KMS-11 (cell line): ENCODE measurements around the gene APLN.

Experiments used
- H2AFZ ChIP-seq: fragments of 200-600 bp; sonication (generic); 2 replicates; pipeline ENCODE4 v1.6.1; 2016; ENCODE audit warnings: antibody characterized with exemption, mixed run types, low read depth
- H3K27ac ChIP-seq: fragments of 200-600 bp; sonication (generic); 2 replicates; pipeline ENCODE4 v1.6.1; 2016; ENCODE audit warnings: mild to moderate bottlenecking, mixed run types
- H3K27me3 ChIP-seq: fragments of 200-600 bp; sonication (generic); 2 replicates; pipeline ENCODE4 v1.6.1; 2017; ENCODE audit warnings: mild to moderate bottlenecking, low read depth, mixed run types, moderate library complexity; ENCODE audit not compliant: insufficient read depth
- H3K36me3 ChIP-seq: fragments of 200-600 bp; sonication (generic); 2 replicates; pipeline ENCODE4 v1.6.1; 2017; ENCODE audit warnings: mild to moderate bottlenecking, mixed run types; ENCODE audit not compliant: insufficient read depth
- H3K4me1 ChIP-seq: fragments of 200-600 bp; sonication (generic); 2 replicates; pipeline ENCODE4 v1.6.1; 2016; ENCODE audit warnings: mild to moderate bottlenecking, low read depth, mixed run types; ENCODE audit not compliant: poor library complexity, severe bottlenecking
- H3K4me2 ChIP-seq: fragments of 200-600 bp; sonication (generic); 2 replicates; pipeline ENCODE4 v1.7.0; 2016; ENCODE audit warnings: mild to moderate bottlenecking, mixed run types
- H3K4me3 ChIP-seq: fragments of 200-600 bp; sonication (generic); IDR thresholded peaks from 2 replicates; pipeline ENCODE4 v1.6.1; 2017; ENCODE audit warnings: low read depth, low read length, mixed read lengths; ENCODE audit not compliant: insufficient read depth
- H3K79me2 ChIP-seq: fragments of 200-600 bp; sonication (generic); 2 replicates; pipeline ENCODE4 v1.6.1; 2016; ENCODE audit warnings: low read depth, mixed run types; ENCODE audit not compliant: insufficient read depth
- H3K9ac ChIP-seq: fragments of 200-600 bp; sonication (generic); 2 replicates; pipeline ENCODE4 v1.6.1; 2016; ENCODE audit warnings: mild to moderate bottlenecking, mixed run types
- H4K20me1 ChIP-seq: fragments of 200-600 bp; sonication (generic); 2 replicates; pipeline ENCODE4 v1.6.1; 2016; ENCODE audit warnings: mild to moderate bottlenecking, mixed run types; ENCODE audit not compliant: insufficient read depth
- CTCF ChIP-seq: fragments of 200-600 bp; sonication (generic); conservative IDR thresholded peaks from 2 replicates; pipeline ENCODE4 v1.6.1; 2017; ENCODE audit warnings: low read depth, mild to moderate bottlenecking, antibody characterized with exemption, low read length, moderate library complexity, mixed read lengths

Gene APLN

GRCh38 chrX:129638917-129639316 is 15.8 kb downstream of the APLN start:
- H3K9ac ChIP-seq: no peak overlapping the region
- no peak overlapping the region for H3K4me3 ChIP-seq
- peaks cover 7% of the 10 kb centered on the region for H3K4me1 ChIP-seq
- no peaks in the 10 kb centered on the region for H3K36me3 ChIP-seq
- no peak overlapping the region for H3K27ac ChIP-seq
- no peaks in the 10 kb centered on the region for H4K20me1 ChIP-seq
- H3K27me3 ChIP-seq: no peaks in the 10 kb centered on the region
- no peak overlapping the region for H3K4me2 ChIP-seq
- H3K79me2 ChIP-seq: no peaks in the 10 kb centered on the region
- TF ChIP-seq CTCF: no peak
- no peak overlapping the region for H2AFZ ChIP-seq

GRCh38 chrX:129637217-129638109 is 17.3 kb downstream of the APLN start:
- Histone ChIP-seq H2AFZ (peak overlapping the region; percentile 78), H3K79me2 (no peaks in the 10 kb centered on the region), H4K20me1 (no peaks in the 10 kb centered on the region), H3K36me3 (no peaks in the 10 kb centered on the region), H3K4me3 (no peak overlapping the region), H3K4me2 (peak overlapping the region; percentile 25; the same call in 1 of the 2 replicates), H3K9ac (no peak overlapping the region), H3K27ac (no peak overlapping the region), H3K27me3 (no peaks in the 10 kb centered on the region), H3K4me1 (peaks cover 7% of the 10 kb centered on the region)
- TF ChIP-seq CTCF: peak; percentile 88

GRCh38 chrX:129636175-129636681 is 18.5 kb downstream of the APLN start:
- no peaks in the 10 kb centered on the region for H3K79me2 ChIP-seq
- no peaks in the 10 kb centered on the region for H3K36me3 ChIP-seq
- H3K4me3 ChIP-seq: no peak overlapping the region
- no peaks in the 10 kb centered on the region for H4K20me1 ChIP-seq
- no peak overlapping the region for H3K27ac ChIP-seq
- peaks cover 7% of the 10 kb centered on the region for H3K4me1 ChIP-seq
- no peak for TF ChIP-seq CTCF
- H3K9ac ChIP-seq: no peak overlapping the region
- H2AFZ ChIP-seq: no peak overlapping the region
- H3K27me3 ChIP-seq: no peaks in the 10 kb centered on the region
- H3K4me2 ChIP-seq: no peak overlapping the region

- Histone ChIP-seq H4K20me1 (no peaks in the 10 kb centered on the region), H3K4me1 (peaks cover 7% of the 10 kb centered on the region), H3K79me2 (no peaks in the 10 kb centered on the region), H3K9ac (no peak overlapping the region), H3K27ac (no peak overlapping the region), H3K36me3 (no peaks in the 10 kb centered on the region), H3K4me3 (no peak overlapping the region), H3K27me3 (no peaks in the 10 kb centered on the region), H3K4me2 (no peak overlapping the region), H2AFZ (no peak overlapping the region)
- TF ChIP-seq CTCF: no peak
These were observed 20.2 kb downstream of the APLN start for GRCh38 chrX:129634541-129634940.
